ENCODE results near the gene RXYLT1. TPM values are rescaled to one million over a fixed set of nuclear protein-coding genes. Genes with fewer than 3 reads are reported as not detected.

Gene RXYLT1
- total RNA-seq, 1 donor from 2014 or later = 22.7 TPM

DNA sequence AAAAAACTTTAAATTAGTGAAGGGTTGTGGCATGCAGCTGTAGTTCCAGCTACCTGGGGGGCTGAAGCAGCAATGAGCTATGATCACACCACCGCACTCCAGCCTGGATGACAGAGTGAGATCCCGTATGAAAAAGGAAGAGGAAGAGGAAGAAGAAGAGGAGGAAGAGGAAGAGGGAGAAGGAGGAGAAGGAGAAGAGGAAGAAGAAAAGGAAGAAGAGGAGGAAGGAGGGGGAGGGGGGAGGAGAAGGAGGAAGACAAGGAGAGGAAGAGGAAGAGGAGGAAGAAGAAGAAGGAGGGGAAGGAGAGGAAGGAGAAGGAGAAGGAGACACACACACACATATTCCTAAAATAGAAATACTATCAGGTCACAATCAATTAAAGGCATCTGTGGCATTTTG is 32.0 kb downstream of the RXYLT1 start:
- no peaks in the 10 kb centered on the region for H3K9me3 Mint-ChIP-seq
- TF ChIP-seq, protein P1, sequence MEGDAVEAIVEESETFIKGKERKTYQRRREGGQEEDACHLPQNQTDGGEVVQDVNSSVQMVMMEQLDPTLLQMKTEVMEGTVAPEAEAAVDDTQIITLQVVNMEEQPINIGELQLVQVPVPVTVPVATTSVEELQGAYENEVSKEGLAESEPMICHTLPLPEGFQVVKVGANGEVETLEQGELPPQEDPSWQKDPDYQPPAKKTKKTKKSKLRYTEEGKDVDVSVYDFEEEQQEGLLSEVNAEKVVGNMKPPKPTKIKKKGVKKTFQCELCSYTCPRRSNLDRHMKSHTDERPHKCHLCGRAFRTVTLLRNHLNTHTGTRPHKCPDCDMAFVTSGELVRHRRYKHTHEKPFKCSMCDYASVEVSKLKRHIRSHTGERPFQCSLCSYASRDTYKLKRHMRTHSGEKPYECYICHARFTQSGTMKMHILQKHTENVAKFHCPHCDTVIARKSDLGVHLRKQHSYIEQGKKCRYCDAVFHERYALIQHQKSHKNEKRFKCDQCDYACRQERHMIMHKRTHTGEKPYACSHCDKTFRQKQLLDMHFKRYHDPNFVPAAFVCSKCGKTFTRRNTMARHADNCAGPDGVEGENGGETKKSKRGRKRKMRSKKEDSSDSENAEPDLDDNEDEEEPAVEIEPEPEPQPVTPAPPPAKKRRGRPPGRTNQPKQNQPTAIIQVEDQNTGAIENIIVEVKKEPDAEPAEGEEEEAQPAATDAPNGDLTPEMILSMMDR (IDR thresholded peaks at IDR 0.05) = no peak
- CTCF ChIA-PET = no interaction called here
- no peak overlapping the region for H3K4me3 Mint-ChIP-seq
- H3K36me3 Mint-ChIP-seq (ENCODE audit: low read depth) = peaks cover 6% of the 10 kb centered on the region
- peaks cover 15% of the 10 kb centered on the region for H3K4me1 Mint-ChIP-seq
- H3K27ac Mint-ChIP-seq = no peak overlapping the region
- POLR2A ChIA-PET = no interaction called here
- no peak for DNase-seq
- no peak for ATAC-seq (ENCODE audit: low read depth)
- no peaks in the 10 kb centered on the region for H3K27me3 Mint-ChIP-seq
- intact Hi-C loops (cut with micrococcal nuclease) = no loop called here

DNA sequence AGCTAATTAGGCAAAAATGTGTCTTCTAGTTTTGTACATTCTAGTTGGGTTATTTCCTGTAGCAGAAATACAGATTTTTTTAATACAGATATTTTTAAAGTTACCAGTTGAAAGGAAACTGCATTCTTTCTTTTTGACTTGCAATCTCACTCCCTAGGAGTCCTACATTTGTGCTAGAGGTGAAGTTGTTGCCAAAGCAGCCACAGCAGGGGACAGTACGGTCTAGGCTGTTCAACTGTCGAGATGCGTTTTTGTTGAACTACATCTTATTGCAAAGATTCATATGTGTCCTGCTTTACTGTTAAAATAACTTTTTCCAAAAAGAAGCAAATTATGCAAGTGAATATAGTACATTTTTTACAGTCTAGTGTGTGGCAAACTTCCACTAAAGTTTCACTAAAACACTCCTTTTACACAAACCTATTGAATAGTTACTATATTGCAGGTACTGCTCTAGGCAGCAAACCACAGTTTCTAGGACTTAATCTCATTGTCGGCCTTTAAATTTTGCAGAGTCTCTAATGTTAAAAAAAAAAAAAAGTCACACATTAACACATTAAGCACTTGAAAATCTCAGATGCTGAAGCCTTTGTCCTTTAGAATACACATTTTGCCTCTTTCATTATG is 34.5 kb downstream of the RXYLT1 start:
- Mint-ChIP-seq H3K27ac (peak overlapping the region; percentile 75), H3K27me3 (peaks cover 3% of the 10 kb centered on the region), H3K36me3 (ENCODE audit: low read depth) (peaks cover 3% of the 10 kb centered on the region), H3K4me1 (peaks cover 15% of the 10 kb centered on the region), H3K9me3 (peaks cover 8% of the 10 kb centered on the region), H3K4me3 (peak overlapping the region; percentile 42)
- ChIA-PET POLR2A (no interaction called here), CTCF (no interaction called here)
- DNase-seq (no peak), ATAC-seq (ENCODE audit: low read depth) (no peak)
- intact Hi-C loops (cut with micrococcal nuclease) = no loop called here
- TF ChIP-seq, protein P1 (IDR thresholded peaks at IDR 0.05) = no peak

DNA sequence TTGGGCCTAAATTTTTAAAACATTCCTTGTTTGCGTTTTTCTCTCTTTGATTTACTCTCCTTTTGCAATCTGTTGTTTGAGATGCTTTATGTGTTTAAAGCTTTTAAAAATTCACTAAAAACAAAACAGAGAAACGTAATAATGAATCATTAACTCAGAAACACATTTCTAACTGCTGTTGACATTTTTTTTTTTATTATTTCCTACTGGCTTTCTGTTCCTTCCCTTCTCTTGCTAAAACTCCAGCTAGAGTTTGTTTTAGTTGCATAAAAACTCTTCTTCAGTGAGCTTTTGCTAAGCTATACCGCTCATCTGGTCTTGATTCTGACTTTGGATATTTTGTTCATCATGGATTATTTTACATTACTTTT is 35.8 kb downstream of the RXYLT1 start:
- no peak overlapping the region for H3K27ac Mint-ChIP-seq

DNA sequence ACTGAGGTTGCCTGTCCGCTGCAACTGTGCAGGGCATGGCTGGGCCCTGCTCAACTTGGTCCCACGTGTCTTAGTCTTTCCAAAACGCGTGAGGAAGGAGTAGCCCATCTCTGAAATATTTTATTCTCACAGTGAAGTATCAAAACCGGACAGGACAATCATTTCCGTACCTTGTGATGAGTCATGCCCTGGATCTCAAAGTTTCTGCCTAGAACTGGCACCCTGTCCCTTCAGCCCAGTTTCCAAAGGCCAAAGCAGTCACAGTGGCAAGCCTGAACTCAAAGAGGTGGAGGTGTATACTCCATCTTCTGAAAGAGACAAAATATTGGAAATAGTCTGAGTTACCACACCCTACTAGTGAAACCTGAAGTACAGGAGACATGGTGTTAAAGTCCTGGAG is 36.3 kb downstream of the RXYLT1 start:
- ATAC-seq (ENCODE audit: low read depth) (no peak), DNase-seq (no peak)
- peaks cover 15% of the 10 kb centered on the region for H3K4me1 Mint-ChIP-seq
- peaks cover 14% of the 10 kb centered on the region for H3K9me3 Mint-ChIP-seq
- H3K27me3 Mint-ChIP-seq = peaks cover 9% of the 10 kb centered on the region
- no peaks in the 10 kb centered on the region for H3K36me3 Mint-ChIP-seq (ENCODE audit: low read depth)
- CTCF ChIA-PET = no interaction called here
- TF ChIP-seq, protein P1 (IDR thresholded peaks at IDR 0.05) = no peak
- H3K4me3 Mint-ChIP-seq = no peak overlapping the region
- no peak overlapping the region for H3K27ac Mint-ChIP-seq
- intact Hi-C loops (cut with micrococcal nuclease) = no loop called here
- POLR2A ChIA-PET = no interaction called here

More for the DNA sequence above, 35.8 kb downstream of the RXYLT1 start:
- peaks cover 15% of the 10 kb centered on the region for H3K4me1 Mint-ChIP-seq
- no peak for DNase-seq
- no peak for ATAC-seq (ENCODE audit: low read depth)
- intact Hi-C loops (cut with micrococcal nuclease) = no loop called here
- no peak overlapping the region for H3K4me3 Mint-ChIP-seq
- ChIA-PET POLR2A (interaction anchor here (0.9 kb wide), 1 partner anchor 37 kb away, joined by 3 read pairs; no protein-coding TSS in a partner anchor), CTCF (no interaction called here)
- H3K9me3 Mint-ChIP-seq = peaks cover 14% of the 10 kb centered on the region
- no peaks in the 10 kb centered on the region for H3K36me3 Mint-ChIP-seq (ENCODE audit: low read depth)
- TF ChIP-seq, protein P1 (IDR thresholded peaks at IDR 0.05) = no peak
- H3K27me3 Mint-ChIP-seq = peaks cover 5% of the 10 kb centered on the region

DNA sequence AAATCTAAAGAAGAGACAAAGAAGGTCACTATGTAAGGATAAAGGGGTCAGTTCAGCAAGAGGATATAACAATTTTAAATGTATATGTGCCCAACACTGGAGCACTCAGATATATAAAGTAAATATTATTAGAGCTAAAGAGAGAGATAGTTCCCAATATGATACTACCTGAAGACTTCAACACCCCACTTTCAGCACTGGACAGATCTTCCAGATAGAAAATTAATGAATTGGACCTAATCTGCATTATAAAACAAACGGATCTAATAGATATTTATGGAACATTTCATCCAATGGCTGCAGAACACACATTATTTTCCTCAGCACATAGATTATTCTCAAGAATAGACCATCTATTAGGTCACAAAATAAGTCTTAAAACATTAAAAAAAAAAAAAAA is 40.7 kb downstream of the RXYLT1 start:
- Mint-ChIP-seq H3K4me1 (peaks cover 9% of the 10 kb centered on the region), H3K27ac (no peak overlapping the region), H3K9me3 (peaks cover 14% of the 10 kb centered on the region), H3K27me3 (peaks cover 21% of the 10 kb centered on the region), H3K36me3 (ENCODE audit: low read depth) (no peaks in the 10 kb centered on the region), H3K4me3 (no peak overlapping the region)
- ChIA-PET POLR2A (no interaction called here), CTCF (interaction anchor here (0.6 kb wide), 1 partner anchor 16 kb away, joined by 3 read pairs; no protein-coding TSS in a partner anchor)
- intact Hi-C loops (cut with micrococcal nuclease) = no loop called here
- ATAC-seq (ENCODE audit: low read depth) (no peak), DNase-seq (no peak)
- TF ChIP-seq, protein P1 (IDR thresholded peaks at IDR 0.05) = no peak
